Lung (tissue), 16 donors: ENCODE results near the gene EIF5. TPM values are rescaled to one million over a fixed set of nuclear protein-coding genes. Genes with fewer than 3 reads are reported as not detected.

Experiments
- ATAC-seq: fragments of 200-7000 bp; cut with Tn5 transposase; one replicate; pipeline ENCODE4 v1.9.1; 2020; ENCODE audit warnings: moderate number of reproducible peaks; ENCODE audit not compliant: insufficient read depth, low FRiP score
- DNase-seq, 3 donors: peaks; one replicate each; pipeline ENCODE4 v3.0.0-alpha.2; 2013 to 2017
- H3K27ac ChIP-seq, 2 donors: one replicate each; pipeline ENCODE4 v1.5.1; 2013; ENCODE audit warnings: mild to moderate bottlenecking in 2 of 2, moderate library complexity in 2 of 2, control low read depth in 1 of 2, inconsistent platforms in 1 of 2, low read depth in 1 of 2, low read length in 1 of 2
- H3K27me3 ChIP-seq, 3 donors: one replicate each; pipeline ENCODE4 v1.5.1; 2013; ENCODE audit warnings: low read length in 2 of 3; ENCODE audit not compliant: control insufficient read depth in 3 of 3, insufficient read depth in 3 of 3
- H3K36me3 ChIP-seq, 4 donors: one replicate each; pipeline ENCODE4 v1.5.1; 2013; ENCODE audit warnings: low read length in 4 of 4, mild to moderate bottlenecking in 1 of 4, moderate library complexity in 1 of 4; ENCODE audit not compliant: control insufficient read depth in 4 of 4, insufficient read depth in 4 of 4
- H3K4me1 ChIP-seq, 5 donors: one replicate each; pipeline ENCODE4 v1.5.1; 2013; ENCODE audit warnings: low read length in 5 of 5, mild to moderate bottlenecking in 2 of 5, moderate library complexity in 1 of 5; ENCODE audit not compliant: control insufficient read depth in 5 of 5, insufficient read depth in 5 of 5
- H3K4me3 ChIP-seq: one replicate; pipeline ENCODE4 v1.5.1; 2013; ENCODE audit warnings: mild to moderate bottlenecking, control low read depth, moderate library complexity
- H3K9ac ChIP-seq, 2 donors: one replicate each; pipeline ENCODE4 v1.5.1; 2013; ENCODE audit warnings: low read length in 2 of 2, control low read depth in 1 of 2; ENCODE audit not compliant: insufficient read depth in 1 of 2
- H3K9me3 ChIP-seq, 4 donors: one replicate each; pipeline ENCODE4 v1.5.1; 2013; ENCODE audit warnings: low read length in 3 of 4, mild to moderate bottlenecking in 1 of 4, moderate library complexity in 1 of 4; ENCODE audit not compliant: control insufficient read depth in 4 of 4, insufficient read depth in 3 of 4
- CTCF ChIP-seq: IDR thresholded peaks from 2 replicates; pipeline ENCODE4 v1.5.1; 2012; ENCODE audit warnings: mild to moderate bottlenecking; ENCODE audit errors: control extremely low read depth, extremely low read depth
- WGBS, 2 donors: extraction: QIAGEN DNeasy Blood & Tissue Kit; methylation state at CpG; one replicate each; pipeline ENCODE4 v1.1.7; 2013; 5-methylcytosine and 5-hydroxymethylcytosine counted together
- long read RNA-seq, 5 donors: transcript quantifications; one replicate each; lab custom pipeline, GENCODE V29; 2026
- polyA plus RNA-seq, 2 donors: library from polyadenylated mRNA; stranded (reverse); fragments of 200-250 nt; gene quantifications; one replicate each; pipeline ENCODE4 v1.2.1, GENCODE V29; 2013
- total RNA-seq, 2 donors: library from RNA; depleted of rRNA in 1 of 2; stranded (reverse); fragments of >200 nt in 1 of 2; gene quantifications; one replicate each; pipeline ENCODE4 v1.2.1, GENCODE V29; 2014 to 2021
- donor health status: control.
- donor health status: control.
- donor health status: Bipolar disorder and iron deficiency.
- donor health status: healthy.
- donor health status: DM: yes; HTN: yes; CAD: no.

Gene EIF5
- total RNA-seq (100 to 1,000 TPM; 161 to 255 TPM), polyA plus RNA-seq (100 to 1,000 TPM in 1 of 2 donors, 10 to 100 TPM in 1; 50.4 to 161 TPM)
- long read RNA-seq, donor 1, full-length matches to known transcripts = 31 of 82 reads
- long read RNA-seq, donor 1, partial matches to known transcripts = 51 of 82 reads
- long read RNA-seq, donor 1, other reads (novel, unspliced or antisense) = 0 of 82 reads
- long read RNA-seq, donor 2, full-length matches to known transcripts = 7 of 24 reads
- long read RNA-seq, donor 2, partial matches to known transcripts = 17 of 24 reads
- long read RNA-seq, donor 2, other reads (novel, unspliced or antisense) = 0 of 24 reads
- long read RNA-seq, donor 3, full-length matches to known transcripts = 9 of 9 reads
- long read RNA-seq, donor 3, partial matches to known transcripts = 0 of 9 reads
- long read RNA-seq, donor 3, other reads (novel, unspliced or antisense) = 0 of 9 reads
- long read RNA-seq, donor 4, full-length matches to known transcripts = 5 of 5 reads
- long read RNA-seq, donor 4, partial matches to known transcripts = 0 of 5 reads
- long read RNA-seq, donor 4, other reads (novel, unspliced or antisense) = 0 of 5 reads
- long read RNA-seq, donor 5, full-length matches to known transcripts = 27 of 128 reads
- long read RNA-seq, donor 5, partial matches to known transcripts = 101 of 128 reads
- long read RNA-seq, donor 5, other reads (novel, unspliced or antisense) = 0 of 128 reads

DNA sequence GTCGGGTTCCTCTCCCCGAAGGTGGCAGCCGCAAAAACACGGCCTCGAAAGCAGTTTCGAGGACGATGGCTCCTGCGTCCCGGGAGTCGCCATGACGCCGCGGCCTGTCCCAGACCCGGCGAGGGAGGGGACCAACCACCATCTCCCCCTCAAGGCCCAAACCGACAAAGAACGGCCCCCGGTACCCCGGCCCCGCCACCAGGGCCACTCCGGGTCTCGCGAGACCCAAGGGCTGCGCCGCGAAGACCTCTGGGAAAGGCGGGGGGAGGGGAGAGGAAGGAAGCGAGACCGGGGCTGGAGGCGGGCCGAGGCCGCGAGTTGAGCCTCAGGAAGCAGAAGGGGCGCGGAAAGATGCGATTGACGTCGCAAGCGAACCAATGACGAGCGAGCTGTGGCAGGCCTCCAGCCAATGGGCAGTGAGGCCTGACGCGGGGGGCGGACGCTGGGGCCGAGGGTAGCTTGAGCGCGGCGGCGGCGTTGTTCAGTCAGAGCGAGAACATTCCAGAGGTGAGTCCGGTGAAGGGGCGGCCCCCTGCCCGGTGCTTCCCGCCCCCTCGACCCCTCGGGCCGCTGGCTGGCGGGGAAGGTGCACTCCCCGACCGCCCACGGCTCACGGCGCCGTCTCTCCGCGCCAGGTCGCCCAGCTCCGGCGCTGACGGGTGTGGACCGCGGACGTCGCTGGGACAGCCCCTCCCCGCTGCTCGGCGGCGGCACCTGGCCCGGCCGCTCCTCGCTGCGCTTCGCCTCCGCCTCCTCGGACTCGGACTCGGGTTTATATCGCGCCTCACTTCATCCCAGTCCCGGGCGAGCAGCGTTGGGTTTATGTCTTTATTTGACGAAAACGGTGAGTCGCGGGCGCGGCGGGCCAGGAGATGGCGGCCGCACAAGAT lies at the start of gene EIF5:
EIF5 (plus strand) TSS at position 484 of the 890 bp plus-strand sequence. CDS start 1,624 bp downstream, outside the sequence.
- Histone ChIP-seq H3K27me3 (no peaks in the 10 kb centered on the region), H3K4me3 (peak within 1 kb of the TSS; percentile 96), H3K27ac (peak within 1 kb of the TSS; percentile 100), H3K9ac (peak within 1 kb of the TSS; percentile 97 to 98), H3K36me3 (peaks cover 24 to 43% (median 34%) of the 10 kb centered on the region in 4 donors), H3K9me3 (no peaks in the 10 kb centered on the region), H3K4me1 (peaks cover 4 to 22% (median 6%) of the 10 kb centered on the region in 5 donors)
- WGBS, 2 donors = 0 to 1% methylated on average over 86 to 103 of the region's 103 CpGs
- no peak for TF ChIP-seq CTCF
- DNase-seq (peak; percentile 99 to 100 (median 100)), ATAC-seq (peak; percentile 89)

- ATAC-seq (no peak), DNase-seq (no peak)
- TF ChIP-seq CTCF = no peak
- Histone ChIP-seq H3K9me3 (peaks cover 0 to 2% (median 0%) of the 10 kb centered on the region in 4 donors), H3K9ac (no peak overlapping the region), H3K27ac (no peak overlapping the region), H3K4me1 (peaks cover 0 to 4% (median 0%) of the 10 kb centered on the region in 5 donors), H3K27me3 (peaks cover 0 to 24% (median 6%) of the 10 kb centered on the region in 3 donors), H3K4me3 (no peak overlapping the region), H3K36me3 (no peaks in the 10 kb centered on the region)
- 76 to 81% methylated on average over 9 of the region's 9 CpGs for WGBS, 2 donors
Observed at GRCh38 chr14:103284574-103285467, 49.2 kb upstream of the EIF5 start.

GRCh38 chr14:103286460-103286859 lies 47.6 kb upstream of the EIF5 start:
- Histone ChIP-seq H3K27ac (no peak overlapping the region), H3K4me3 (no peak overlapping the region), H3K4me1 (peaks cover 0 to 3% (median 0%) of the 10 kb centered on the region in 5 donors), H3K36me3 (no peaks in the 10 kb centered on the region), H3K9ac (no peak overlapping the region), H3K9me3 (peaks cover 0 to 2% (median 0%) of the 10 kb centered on the region in 4 donors), H3K27me3 (peaks cover 0 to 27% (median 6%) of the 10 kb centered on the region in 3 donors)
- DNase-seq = no peak
- 79 to 81% methylated on average over 2 of the region's 2 CpGs for WGBS, 2 donors
- ATAC-seq = no peak
- no peak for TF ChIP-seq CTCF
